ENCODE data around the gene MAGEF1. TPM values are rescaled to one million over a fixed set of nuclear protein-coding genes. Genes with fewer than 3 reads are reported as not detected.

The MAGEF1 gene
- total and polyA plus RNA-seq, 2 donors (not counting 3 experiments of a cell fraction or from before 2014, with no cell fraction given) = 7.0 to 14.2 TPM

- H3K9ac ChIP-seq (replicated peaks; ENCODE audit: extremely low read depth, insufficient read depth, low read length) = no peak overlapping the region
- H4K20me1 ChIP-seq (replicated peaks; ENCODE audit: control insufficient read depth, extremely low read depth, insufficient read depth, low read length) = no peaks in the 10 kb centered on the region
- no peak for TF ChIP-seq MYC (IDR thresholded peaks at IDR 0.05; ENCODE audit: low read depth, low read length)
- TF ChIP-seq CTCF (IDR thresholded peaks at IDR 0.05; ENCODE audit: extremely low read depth in 1 of 2, insufficient read depth in 1 of 2, low read depth in 1 of 2, low read length in 2 of 2) = no peak
- no peak for TF ChIP-seq GATA2 (IDR thresholded peaks at IDR 0.05; ENCODE audit: insufficient read depth, insufficient read length, low read depth, low read length)
- TF ChIP-seq POLR2A (IDR thresholded peaks at IDR 0.05; ENCODE audit: low read depth, low read length) = no peak
- TF ChIP-seq JUN (IDR thresholded peaks at IDR 0.05; ENCODE audit: borderline replicate concordance, insufficient read depth, insufficient read length, low read depth) = no peak
- no peak for TF ChIP-seq MAX (IDR thresholded peaks at IDR 0.05; ENCODE audit: insufficient read depth, insufficient read length)
- no peak for TF ChIP-seq EZH2 (IDR thresholded peaks at IDR 0.05; ENCODE audit: borderline replicate concordance, low read depth, low read length, severe bottlenecking)
- TF ChIP-seq FOS (IDR thresholded peaks at IDR 0.05; ENCODE audit: borderline replicate concordance, insufficient read depth, low read length) = no peak
- no peak for TF ChIP-seq POLR2AphosphoS5 (IDR thresholded peaks at IDR 0.05; ENCODE audit: insufficient read depth, low read depth, low read length)
- dilution Hi-C loops (cut with MboI; ENCODE audit: extremely low pct_ligation_motif_present, low sequenced_read_pairs) (no loop called here), intact Hi-C loops (cut with micrococcal nuclease) (no loop called here)
- H3K9me1 ChIP-seq (replicated peaks; ENCODE audit: control insufficient read depth, extremely low read depth, insufficient read depth, low read length) = no peaks in the 10 kb centered on the region
- H3K4me1 ChIP-seq (ENCODE audit: control insufficient read depth, extremely low read depth, insufficient read depth, low read length) = no peaks in the 10 kb centered on the region
- H2AFZ ChIP-seq (ENCODE audit: low read depth, low read length) = no peak overlapping the region
- no peaks in the 10 kb centered on the region for H3K79me2 ChIP-seq (ENCODE audit: control insufficient read depth, insufficient read depth, low read length)
- FAIRE-seq (no peak), DNase-seq (ENCODE audit: low read depth, low spot score) (no peak)
- no peak overlapping the region for H3K4me2 ChIP-seq (ENCODE audit: insufficient read depth, low read length)
- CTCF ChIA-PET = interaction anchor here (1.2 to 1.7 kb wide), 3 partner anchors 10 to 200 kb away, joined by 3 to 4 read pairs (median 3); partner anchors contain the start of gene EPHB3
- H3K36me3 ChIP-seq (ENCODE audit: control insufficient read depth in 2 of 2, extremely low read depth in 1 of 2, insufficient read depth in 2 of 2, low read length in 2 of 2) = no peaks in the 10 kb centered on the region
- POLR2A ChIA-PET = no interaction called here
- H3K27ac ChIP-seq (ENCODE audit: insufficient read depth, low read depth, low read length) = no peak overlapping the region
- H3K27me3 ChIP-seq (ENCODE audit: control insufficient read depth in 2 of 2, insufficient read depth in 2 of 2, low read length in 2 of 2) = peaks cover 0 to 7% of the 10 kb centered on the region in 2 experiments
- BruUV-seq (replicated peaks) = no TSS peak
- no peak overlapping the region for H3K4me3 ChIP-seq (replicated peaks in 1 of 3; ENCODE audit: insufficient read depth in 1 of 3, low read depth in 1 of 3, low read length in 3 of 3)
- H3K9me3 ChIP-seq (replicated peaks; ENCODE audit: control insufficient read depth, insufficient read depth, low read length) = no peaks in the 10 kb centered on the region
Observed at GRCh38 chr3:184761075-184761841, 49.4 kb upstream of the MAGEF1 start.

All from endothelial cell of umbilical vein (primary cell).